Neuronal stem cell (in vitro differentiated cells): ENCODE results near the gene GABRG3.

Experiments
- DNase-seq: peaks from one replicate; pipeline ENCODE4 v3.0.0-alpha.2; 2013; ENCODE audit warnings: low spot score
- H2AFZ ChIP-seq: one replicate; pipeline ENCODE4 v1.6.1; 2013; ENCODE audit warnings: mild to moderate bottlenecking, low read length, inconsistent platforms
- H2AK5ac ChIP-seq: 2 replicates; pipeline ENCODE4 v1.6.1; 2013; ENCODE audit warnings: low read depth, mild to moderate bottlenecking, inconsistent platforms, low read length, moderate library complexity, mixed read lengths
- H2BK120ac ChIP-seq: 2 replicates; pipeline ENCODE4 v1.6.1; 2013; ENCODE audit warnings: low read depth, mild to moderate bottlenecking, inconsistent platforms, low read length, moderate library complexity, mixed read lengths
- H2BK12ac ChIP-seq: one replicate; pipeline ENCODE4 v1.6.1; 2013; ENCODE audit warnings: low read length, inconsistent platforms
- H2BK15ac ChIP-seq: 2 replicates; pipeline ENCODE4 v1.6.1; 2013; ENCODE audit warnings: mild to moderate bottlenecking, low read length, inconsistent platforms, mixed read lengths
- H2BK5ac ChIP-seq: one replicate; pipeline ENCODE4 v1.6.1; 2013; ENCODE audit warnings: inconsistent platforms, mild to moderate bottlenecking, low read length, moderate library complexity
- H3K14ac ChIP-seq: one replicate; pipeline ENCODE4 v1.6.1; 2013; ENCODE audit warnings: low read length, inconsistent platforms
- H3K18ac ChIP-seq: 2 replicates; pipeline ENCODE4 v1.6.1; 2013; ENCODE audit warnings: low read length, inconsistent platforms
- H3K23ac ChIP-seq: 2 replicates; pipeline ENCODE4 v1.6.1; 2013; ENCODE audit warnings: low read depth, mild to moderate bottlenecking, mixed read lengths, low read length, inconsistent platforms; ENCODE audit not compliant: poor library complexity
- H3K27ac ChIP-seq: replicated peaks from 3 replicates; pipeline ENCODE4 v1.5.1; 2013; ENCODE audit warnings: low read length, inconsistent platforms
- H3K27me3 ChIP-seq, 3 experiments: 2 replicates each; pipeline ENCODE4 v1.6.1; 2013; ENCODE audit warnings: low read length in 3 of 3, mild to moderate bottlenecking in 2 of 3, inconsistent platforms in 1 of 3, low read depth in 1 of 3, mixed read lengths in 1 of 3, moderate library complexity in 1 of 3; ENCODE audit not compliant: control insufficient read depth in 3 of 3, insufficient read depth in 3 of 3
- H3K36me3 ChIP-seq, 2 donors: replicated peaks in 1 of 2; 2 replicates each; pipeline ENCODE4 v1.6.1; 2013; ENCODE audit warnings: low read length in 2 of 2; ENCODE audit not compliant: control insufficient read depth in 2 of 2, insufficient read depth in 2 of 2
- H3K4ac ChIP-seq: 2 replicates; pipeline ENCODE4 v1.6.1; 2013; ENCODE audit warnings: inconsistent platforms, mild to moderate bottlenecking, low read length, moderate library complexity
- H3K4me1 ChIP-seq, 2 donors: 1 replicate in 1 of 2; 2 replicates in 1 of 2; pipeline ENCODE4 v1.6.1; 2013; ENCODE audit warnings: low read length in 2 of 2, low read depth in 1 of 2; ENCODE audit not compliant: control insufficient read depth in 2 of 2, insufficient read depth in 1 of 2
- H3K4me2 ChIP-seq: one replicate; pipeline ENCODE4 v1.6.1; 2013; ENCODE audit warnings: mild to moderate bottlenecking, low read length, inconsistent platforms; ENCODE audit not compliant: insufficient read depth, poor library complexity, severe bottlenecking
- H3K4me3 ChIP-seq, 2 donors: 2 replicates each; pipeline ENCODE4 v1.5.1; 2013; ENCODE audit warnings: low read length in 2 of 2, mild to moderate bottlenecking in 2 of 2, inconsistent platforms in 1 of 2, moderate library complexity in 1 of 2
- H3K79me1 ChIP-seq: one replicate; pipeline ENCODE4 v1.6.1; 2013; ENCODE audit warnings: low read depth, mild to moderate bottlenecking, inconsistent platforms, low read length, moderate library complexity
- H3K9ac ChIP-seq: one replicate; pipeline ENCODE4 v1.6.1; 2013; ENCODE audit warnings: mild to moderate bottlenecking, low read depth, low read length, inconsistent platforms; ENCODE audit not compliant: poor library complexity
- H3K9me3 ChIP-seq, 2 donors: replicated peaks in 1 of 2; 2 replicates each; pipeline versions ENCODE3 to v1.6.1; 2013; ENCODE audit warnings: low read length in 2 of 2, mild to moderate bottlenecking in 2 of 2, inconsistent platforms in 1 of 2, low read depth in 1 of 2, mixed read lengths in 1 of 2, moderate library complexity in 1 of 2; ENCODE audit not compliant: control insufficient read depth in 2 of 2, insufficient read depth in 1 of 2
- H4K8ac ChIP-seq: one replicate; pipeline ENCODE4 v1.6.1; 2013; ENCODE audit warnings: low read depth, mild to moderate bottlenecking, inconsistent platforms, low read length, moderate library complexity
- H4K91ac ChIP-seq: one replicate; pipeline ENCODE4 v1.6.1; 2013; ENCODE audit warnings: low read length, low read depth, mild to moderate bottlenecking, inconsistent platforms; ENCODE audit not compliant: poor library complexity
- WGBS, 2 donors: extraction: QIAGEN DNeasy Blood & Tissue Kit; methylation state at CpG; one replicate each; pipeline ENCODE4 v1.1.7; 2013; ENCODE audit warnings: missing lambda C conversion rate in 2 of 2, mixed read lengths in 1 of 2; ENCODE audit not compliant: insufficient read length in 2 of 2, insufficient replicate concordance in 1 of 2; ENCODE audit errors: extremely low coverage in 2 of 2; 5-methylcytosine and 5-hydroxymethylcytosine counted together

The GABRG3 gene

DNA sequence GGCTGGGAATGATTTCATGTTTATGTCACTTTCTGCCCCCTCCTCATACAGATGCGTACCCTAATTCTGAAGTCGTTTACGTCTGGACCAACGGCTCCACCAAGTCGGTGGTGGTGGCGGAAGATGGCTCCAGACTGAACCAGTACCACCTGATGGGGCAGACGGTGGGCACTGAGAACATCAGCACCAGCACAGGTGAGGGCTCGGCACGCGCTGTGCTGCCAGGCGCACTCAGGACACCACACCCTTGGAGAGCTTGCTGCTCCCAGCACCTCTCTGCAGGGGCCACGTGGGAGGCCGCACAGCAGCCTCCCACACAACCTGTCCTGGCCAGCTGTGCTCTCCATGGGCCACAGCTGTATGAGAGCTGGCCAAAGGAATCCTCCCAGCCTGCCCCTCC lies 33.8 kb upstream of the GABRG3 start:
- H2BK120ac ChIP-seq, result no peak overlapping the region
- no peak overlapping the region for H2BK5ac ChIP-seq
- WGBS, 2 donors, result no CpG with 5 or more reads among the region's 13 CpGs
- no peak overlapping the region for H3K27ac ChIP-seq
- no peaks in the 10 kb centered on the region for H3K4me1 ChIP-seq
- H3K27me3 ChIP-seq, result no peaks in the 10 kb centered on the region
- no peak overlapping the region for H3K4ac ChIP-seq
- H3K36me3 ChIP-seq, result no peaks in the 10 kb centered on the region
- no peak overlapping the region for H3K9ac ChIP-seq
- H3K23ac ChIP-seq, result no peak overlapping the region
- H2BK12ac ChIP-seq, result no peak overlapping the region
- no peak for DNase-seq
- no peak overlapping the region for H2BK15ac ChIP-seq
- H3K18ac ChIP-seq, result no peak overlapping the region
- no peak overlapping the region for H2AFZ ChIP-seq
- no peak overlapping the region for H3K14ac ChIP-seq
- H3K4me2 ChIP-seq, result no peak overlapping the region
- no peaks in the 10 kb centered on the region for H3K9me3 ChIP-seq
- H3K79me1 ChIP-seq, result no peaks in the 10 kb centered on the region
- no peak overlapping the region for H4K91ac ChIP-seq
- H3K4me3 ChIP-seq, result no peak overlapping the region
- no peak overlapping the region for H4K8ac ChIP-seq
- H2AK5ac ChIP-seq, result no peak overlapping the region

DNA sequence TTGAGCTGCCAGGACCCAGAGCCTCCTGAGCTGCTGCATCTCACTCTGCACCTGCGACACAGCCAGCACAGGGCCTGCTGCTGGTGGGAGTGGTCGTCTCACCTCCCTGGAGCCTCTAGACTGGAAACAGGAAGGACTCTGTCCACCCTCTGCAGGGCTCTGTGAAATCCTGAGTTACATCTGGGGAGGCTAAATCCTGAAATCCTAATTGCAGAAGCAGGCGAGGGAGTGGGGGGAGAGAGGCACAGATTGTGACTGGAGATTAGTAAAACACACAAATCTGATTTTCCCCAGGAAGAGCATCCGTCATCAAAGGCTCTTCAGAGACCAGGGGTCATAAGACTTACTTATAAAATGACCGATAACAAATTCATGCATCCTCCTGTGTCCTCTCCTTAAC lies 31.6 kb upstream of the GABRG3 start:
- H3K9me3 ChIP-seq, result no peaks in the 10 kb centered on the region
- no peak overlapping the region for H3K14ac ChIP-seq
- H2BK12ac ChIP-seq, result no peak overlapping the region
- WGBS, 2 donors, result no CpG with 5 or more reads among the region's 5 CpGs
- H4K91ac ChIP-seq, result no peak overlapping the region
- H3K79me1 ChIP-seq, result no peaks in the 10 kb centered on the region
- no peak for DNase-seq
- no peak overlapping the region for H2AFZ ChIP-seq
- H3K18ac ChIP-seq, result no peak overlapping the region
- no peaks in the 10 kb centered on the region for H3K27me3 ChIP-seq
- H3K27ac ChIP-seq, result no peak overlapping the region
- H3K4ac ChIP-seq, result no peak overlapping the region
- H2BK5ac ChIP-seq, result no peak overlapping the region
- no peak overlapping the region for H2BK15ac ChIP-seq
- no peaks in the 10 kb centered on the region for H3K36me3 ChIP-seq
- H2BK120ac ChIP-seq, result no peak overlapping the region
- no peak overlapping the region for H4K8ac ChIP-seq
- H3K23ac ChIP-seq, result no peak overlapping the region
- no peak overlapping the region for H3K4me2 ChIP-seq
- no peak overlapping the region for H3K9ac ChIP-seq
- no peak overlapping the region for H3K4me3 ChIP-seq
- peaks cover 0 to 1% of the 10 kb centered on the region in 2 donors for H3K4me1 ChIP-seq
- no peak overlapping the region for H2AK5ac ChIP-seq

DNA sequence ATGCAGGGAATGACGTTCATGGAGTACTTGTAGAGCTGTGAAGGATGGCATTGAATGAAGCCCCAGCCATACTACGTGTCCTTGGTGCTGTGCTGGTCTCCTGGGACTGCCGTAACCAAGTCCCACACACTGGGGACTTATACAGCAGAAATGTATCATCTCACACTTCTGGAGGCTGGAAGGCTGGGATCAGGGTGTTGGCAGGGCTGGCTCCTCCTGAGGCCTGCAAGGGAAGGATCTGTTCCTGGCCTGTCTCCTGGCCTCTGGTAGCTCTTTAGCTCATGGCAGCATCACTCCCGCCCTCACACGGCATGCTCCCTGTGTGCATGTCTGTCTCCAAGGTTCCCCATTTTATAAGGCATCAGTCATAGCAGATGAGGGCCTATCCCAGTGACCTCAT lies 29.5 kb upstream of the GABRG3 start:
- no peak overlapping the region for H4K8ac ChIP-seq
- peaks cover 0 to 1% of the 10 kb centered on the region in 2 donors for H3K4me1 ChIP-seq
- no peaks in the 10 kb centered on the region for H3K79me1 ChIP-seq
- no peak overlapping the region for H3K27ac ChIP-seq
- H2BK12ac ChIP-seq, result no peak overlapping the region
- H3K27me3 ChIP-seq, result no peaks in the 10 kb centered on the region
- H4K91ac ChIP-seq, result no peak overlapping the region
- no peaks in the 10 kb centered on the region for H3K9me3 ChIP-seq
- H2BK5ac ChIP-seq, result no peak overlapping the region
- DNase-seq, result no peak
- H3K4me2 ChIP-seq, result no peak overlapping the region
- no peak overlapping the region for H3K23ac ChIP-seq
- WGBS, 2 donors, result no CpG with 5 or more reads among the region's 5 CpGs
- H2AK5ac ChIP-seq, result no peak overlapping the region
- no peak overlapping the region for H2BK120ac ChIP-seq
- H3K14ac ChIP-seq, result no peak overlapping the region
- H3K18ac ChIP-seq, result no peak overlapping the region
- H3K36me3 ChIP-seq, result no peaks in the 10 kb centered on the region
- no peak overlapping the region for H2AFZ ChIP-seq
- H3K4me3 ChIP-seq, result no peak overlapping the region
- H3K9ac ChIP-seq, result no peak overlapping the region
- H2BK15ac ChIP-seq, result no peak overlapping the region
- no peak overlapping the region for H3K4ac ChIP-seq

DNA sequence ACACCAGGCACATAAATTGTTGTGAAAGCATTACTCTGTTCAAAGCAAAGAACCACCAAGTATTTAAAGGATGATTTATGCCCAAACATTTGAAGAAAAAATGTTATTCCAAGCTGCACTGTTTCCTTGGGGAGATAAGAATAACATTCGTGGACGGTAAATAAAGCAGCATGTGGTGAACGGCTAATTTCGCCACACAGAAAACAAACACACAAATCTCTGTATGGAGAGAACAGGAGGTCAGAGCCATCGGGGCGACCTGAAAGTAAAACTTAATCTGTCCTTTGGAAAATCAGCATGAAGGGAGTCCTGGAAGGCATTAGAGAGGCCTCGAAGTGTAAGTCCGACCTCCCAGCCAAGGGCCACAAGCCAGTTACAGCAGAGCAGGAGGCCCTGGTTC lies 27.1 kb upstream of the GABRG3 start:
- no peak overlapping the region for H3K23ac ChIP-seq
- no peaks in the 10 kb centered on the region for H3K36me3 ChIP-seq
- no peak overlapping the region for H2AFZ ChIP-seq
- H3K27me3 ChIP-seq, result no peaks in the 10 kb centered on the region
- H3K79me1 ChIP-seq, result no peaks in the 10 kb centered on the region
- no peak overlapping the region for H2BK12ac ChIP-seq
- no peak overlapping the region for H3K4ac ChIP-seq
- no peak overlapping the region for H3K18ac ChIP-seq
- no peak overlapping the region for H2AK5ac ChIP-seq
- no peaks in the 10 kb centered on the region for H3K9me3 ChIP-seq
- no peak overlapping the region for H3K14ac ChIP-seq
- H3K4me3 ChIP-seq, result no peak overlapping the region
- H3K9ac ChIP-seq, result no peak overlapping the region
- no CpG with 5 or more reads among the region's 8 CpGs for WGBS, 2 donors
- H3K4me2 ChIP-seq, result no peak overlapping the region
- no peak overlapping the region for H2BK15ac ChIP-seq
- DNase-seq, result no peak
- no peak overlapping the region for H4K91ac ChIP-seq
- peaks cover 0 to 1% of the 10 kb centered on the region in 2 donors for H3K4me1 ChIP-seq
- H2BK120ac ChIP-seq, result no peak overlapping the region
- no peak overlapping the region for H3K27ac ChIP-seq
- no peak overlapping the region for H4K8ac ChIP-seq
- no peak overlapping the region for H2BK5ac ChIP-seq
